Raji (cell line): ENCODE data around the gene PLB1.

Source experiments
- POLR2A ChIP-seq: IDR thresholded peaks from 2 replicates; pipeline ENCODE4 v1.6.1; 2011; ENCODE audit warnings: low read depth, low read length, control low read depth; ENCODE audit not compliant: insufficient read depth

Gene PLB1

GRCh38 chr2:28513097-28513496 is 17.2 kb downstream of the PLB1 start:
- no peak for TF ChIP-seq POLR2A

- TF ChIP-seq POLR2A = no peak
Measured at GRCh38 chr2:28515176-28515751, 19.4 kb downstream of the PLB1 start.

- no peak for TF ChIP-seq POLR2A
Measured at GRCh38 chr2:28516430-28516829, 20.6 kb downstream of the PLB1 start.

GRCh38 chr2:28516950-28517349 is 21.1 kb downstream of the PLB1 start:
- no peak for TF ChIP-seq POLR2A

GRCh38 chr2:28521663-28522062 is 25.8 kb downstream of the PLB1 start:
- no peak for TF ChIP-seq POLR2A

- TF ChIP-seq POLR2A = no peak
Measured at GRCh38 chr2:28522481-28522880, 26.6 kb downstream of the PLB1 start.

GRCh38 chr2:28523902-28524301 is 28.0 kb downstream of the PLB1 start:
- no peak for TF ChIP-seq POLR2A

GRCh38 chr2:28525481-28525880 is 29.6 kb downstream of the PLB1 start:
- TF ChIP-seq POLR2A = no peak

- TF ChIP-seq POLR2A = no peak
Measured at GRCh38 chr2:28526527-28527132, 30.8 kb downstream of the PLB1 start.

- no peak for TF ChIP-seq POLR2A
Measured at GRCh38 chr2:28527196-28527595, 31.3 kb downstream of the PLB1 start.

GRCh38 chr2:28528206-28528605 is 32.3 kb downstream of the PLB1 start:
- no peak for TF ChIP-seq POLR2A

GRCh38 chr2:28530782-28531181 is 34.9 kb downstream of the PLB1 start:
- TF ChIP-seq POLR2A = no peak

- TF ChIP-seq POLR2A = no peak
Measured at GRCh38 chr2:28532399-28532798, 36.5 kb downstream of the PLB1 start.

- no peak for TF ChIP-seq POLR2A
Measured at GRCh38 chr2:28533044-28533680, 37.3 kb downstream of the PLB1 start.

- no peak for TF ChIP-seq POLR2A
Measured at GRCh38 chr2:28534817-28535216, 39.0 kb downstream of the PLB1 start.

GRCh38 chr2:28538134-28538533 is 42.3 kb downstream of the PLB1 start:
- TF ChIP-seq POLR2A = no peak

- TF ChIP-seq POLR2A = no peak
Measured at GRCh38 chr2:28538652-28539051, 42.8 kb downstream of the PLB1 start.

- TF ChIP-seq POLR2A = no peak
Measured at GRCh38 chr2:28539118-28539541, 43.3 kb downstream of the PLB1 start.
